ENCODE data around the gene IFNA21.
"Not testable (repeated sequence)": the region's sequence is repeated elsewhere in the genome, so short reads cannot be mapped to it uniquely, and the experiment has no call there.

IFNA21 gene

GRCh38 chr9:21166560-21166959 is at the start of gene IFNA21:
Gene IFNA21, minus strand, starts transcription at chr9:21166660. Its CDS starts 48 bp downstream, at chr9:21166612.
- not testable (repeated sequence) for DNase-seq

- peak; percentile 33 to 57 for DNase-seq
These were observed 47.2 kb upstream of the IFNA21 start for GRCh38 chr9:21213411-21214326.

- DNase-seq: not testable (repeated sequence)
These were observed 45.7 kb upstream of the IFNA21 start for GRCh38 chr9:21212160-21212559.

- DNase-seq: not testable (repeated sequence)
These were observed 44.3 kb upstream of the IFNA21 start for GRCh38 chr9:21210782-21211181.

- no peak for DNase-seq
These were observed 43.9 kb upstream of the IFNA21 start for GRCh38 chr9:21210311-21210710.

- not testable (repeated sequence) for DNase-seq
These were observed 40.6 kb upstream of the IFNA21 start, which contains the start of gene IFNA10 for GRCh38 chr9:21207043-21207442. Gene IFNA10, minus strand, starts transcription at chr9:21207143. Its CDS starts 46 bp downstream, at chr9:21207097.

- DNase-seq: no peak
These were observed 38.7 kb upstream of the IFNA21 start for GRCh38 chr9:21205204-21205603.

GRCh38 chr9:21202105-21202504 is 35.6 kb upstream of the IFNA21 start, which contains the start of gene IFNA7:
Gene IFNA7, minus strand, starts transcription at chr9:21202205. Its CDS starts 40 bp downstream, at chr9:21202165.
- not testable (repeated sequence) for DNase-seq

GRCh38 chr9:21194867-21195776 is 28.7 kb upstream of the IFNA21 start:
- peak; percentile 51 to 65 for DNase-seq

- DNase-seq: not testable (repeated sequence)
These were observed 21.0 kb upstream of the IFNA21 start, which contains the start of gene IFNA4 for GRCh38 chr9:21187487-21187886. Gene IFNA4, minus strand, starts transcription at chr9:21187587. Its CDS starts 56 bp downstream, at chr9:21187531.

GRCh38 chr9:21182810-21183736 is 16.6 kb upstream of the IFNA21 start:
- peak; percentile 47 to 69 for DNase-seq

GRCh38 chr9:21174671-21175070 is 8.2 kb upstream of the IFNA21 start:
- no peak for DNase-seq

- DNase-seq: no peak
These were observed 5.7 kb upstream of the IFNA21 start for GRCh38 chr9:21172156-21172555.

- no peak for DNase-seq
These were observed 4.9 kb upstream of the IFNA21 start for GRCh38 chr9:21171351-21171750.

GRCh38 chr9:21165516-21165915 is 944 bp downstream of the IFNA21 start:
- DNase-seq: no peak

GRCh38 chr9:21160178-21160577 is 6.3 kb downstream of the IFNA21 start:
- DNase-seq: peak; percentile 11 to 32

- DNase-seq: no peak
These were observed 11.0 kb downstream of the IFNA21 start for GRCh38 chr9:21155501-21155900.

- DNase-seq: peak; percentile 16 to 28
These were observed 12.3 kb downstream of the IFNA21 start for GRCh38 chr9:21154018-21154608.

GRCh38 chr9:21153336-21154017 is 13.0 kb downstream of the IFNA21 start:
- DNase-seq: peak; percentile 63 to 65

- no peak for DNase-seq
These were observed 21.9 kb downstream of the IFNA21 start for GRCh38 chr9:21144603-21145002.

GRCh38 chr9:21141427-21141882 is 25.0 kb downstream of the IFNA21 start, which contains the start of gene IFNW1:
Gene IFNW1, minus strand, starts transcription at chr9:21141832. Its CDS starts 262 bp downstream, at chr9:21141570.
- no peak for DNase-seq

All from inflammatory macrophage treated with lipopolysaccharide for 1 hour (primary cell).